Upper lobe of right lung (tissue), 1 donor: ENCODE results near the gene ZNF431. TPM values are rescaled to one million over a fixed set of nuclear protein-coding genes. Genes with fewer than 3 reads are reported as not detected.

Experiments used
- ATAC-seq: fragments of 200-7000 bp; cut with Tn5 transposase; one replicate; pipeline ENCODE4 v1.9.1; 2020; ENCODE audit warnings: mild to moderate bottlenecking, moderate library complexity
- DNase-seq: peaks from one replicate; pipeline ENCODE4 v3.0.0-alpha.2; 2020
- H3K27ac ChIP-seq: fragments of 200-600 bp; one replicate; pipeline ENCODE4 v1.8.0; 2022
- H3K27me3 ChIP-seq: fragments of 200-600 bp; one replicate; pipeline ENCODE4 v1.8.0; 2022; ENCODE audit warnings: mild to moderate bottlenecking
- H3K36me3 ChIP-seq: fragments of 200-600 bp; one replicate; pipeline ENCODE4 v1.8.0; 2022
- H3K4me1 ChIP-seq: fragments of 200-600 bp; one replicate; pipeline ENCODE4 v1.8.0; 2022
- H3K4me3 ChIP-seq: fragments of 200-600 bp; one replicate; pipeline ENCODE4 v1.8.0; 2022; ENCODE audit warnings: mild to moderate bottlenecking
- H3K9me3 ChIP-seq: fragments of 200-600 bp; one replicate; pipeline ENCODE4 v1.8.0; 2022
- intact Hi-C: fragments of 100-400 bp; cut with DNase I; formaldehyde crosslinking; loops from one replicate; pipeline ENCODE4 v1.11.0; 2022
- total RNA-seq: library from RNA; stranded (reverse); fragmentation: NEBNext Ultra II Directional; extraction: Animal tissue kit (Norgen Biotek cat#: 25700); gene quantifications from one replicate; pipeline ENCODE4 v1.2.1, GENCODE V29; 2021
- TF ChIP-seq, protein P1 (sequence below): fragments of 200-600 bp; IDR thresholded peaks from one replicate; pipeline ENCODE4 v1.8.0; 2022; ENCODE audit warnings: antibody characterized with exemption
- donor health status: DM: no; HTN: yes; CAD: no; lungs with severe emphysema.

ZNF431 gene
- total RNA-seq, 1 donor from 2014 or later: 24.5 TPM

DNA sequence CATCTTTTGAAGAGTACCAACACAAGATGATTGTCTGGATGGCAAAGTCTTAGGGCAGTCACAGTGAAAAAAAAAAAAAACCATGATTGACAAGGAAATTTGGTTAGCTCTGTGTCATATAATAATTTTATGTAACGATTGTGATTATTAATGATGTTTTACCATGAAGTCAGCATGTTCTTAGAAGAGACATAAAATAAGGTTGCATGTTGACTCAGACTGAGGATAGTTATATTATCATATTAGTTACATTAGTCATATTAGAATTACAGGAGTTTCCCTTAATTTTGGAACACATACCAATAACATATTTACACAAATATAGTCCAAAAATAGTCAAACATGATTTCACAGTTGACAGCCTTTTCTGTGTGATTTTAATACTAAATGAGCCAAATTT lies 5.7 kb downstream of the ZNF431 start:
- H3K36me3 ChIP-seq: peaks cover 38% of the 10 kb centered on the region
- no peaks in the 10 kb centered on the region for H3K4me1 ChIP-seq
- no peak for ATAC-seq
- H3K27ac ChIP-seq: no peak overlapping the region
- H3K27me3 ChIP-seq: no peaks in the 10 kb centered on the region
- intact Hi-C loops: no loop called here
- TF ChIP-seq, protein P1, sequence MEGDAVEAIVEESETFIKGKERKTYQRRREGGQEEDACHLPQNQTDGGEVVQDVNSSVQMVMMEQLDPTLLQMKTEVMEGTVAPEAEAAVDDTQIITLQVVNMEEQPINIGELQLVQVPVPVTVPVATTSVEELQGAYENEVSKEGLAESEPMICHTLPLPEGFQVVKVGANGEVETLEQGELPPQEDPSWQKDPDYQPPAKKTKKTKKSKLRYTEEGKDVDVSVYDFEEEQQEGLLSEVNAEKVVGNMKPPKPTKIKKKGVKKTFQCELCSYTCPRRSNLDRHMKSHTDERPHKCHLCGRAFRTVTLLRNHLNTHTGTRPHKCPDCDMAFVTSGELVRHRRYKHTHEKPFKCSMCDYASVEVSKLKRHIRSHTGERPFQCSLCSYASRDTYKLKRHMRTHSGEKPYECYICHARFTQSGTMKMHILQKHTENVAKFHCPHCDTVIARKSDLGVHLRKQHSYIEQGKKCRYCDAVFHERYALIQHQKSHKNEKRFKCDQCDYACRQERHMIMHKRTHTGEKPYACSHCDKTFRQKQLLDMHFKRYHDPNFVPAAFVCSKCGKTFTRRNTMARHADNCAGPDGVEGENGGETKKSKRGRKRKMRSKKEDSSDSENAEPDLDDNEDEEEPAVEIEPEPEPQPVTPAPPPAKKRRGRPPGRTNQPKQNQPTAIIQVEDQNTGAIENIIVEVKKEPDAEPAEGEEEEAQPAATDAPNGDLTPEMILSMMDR: no peak
- no peak for DNase-seq
- no peak overlapping the region for H3K4me3 ChIP-seq
- H3K9me3 ChIP-seq: no peaks in the 10 kb centered on the region

DNA sequence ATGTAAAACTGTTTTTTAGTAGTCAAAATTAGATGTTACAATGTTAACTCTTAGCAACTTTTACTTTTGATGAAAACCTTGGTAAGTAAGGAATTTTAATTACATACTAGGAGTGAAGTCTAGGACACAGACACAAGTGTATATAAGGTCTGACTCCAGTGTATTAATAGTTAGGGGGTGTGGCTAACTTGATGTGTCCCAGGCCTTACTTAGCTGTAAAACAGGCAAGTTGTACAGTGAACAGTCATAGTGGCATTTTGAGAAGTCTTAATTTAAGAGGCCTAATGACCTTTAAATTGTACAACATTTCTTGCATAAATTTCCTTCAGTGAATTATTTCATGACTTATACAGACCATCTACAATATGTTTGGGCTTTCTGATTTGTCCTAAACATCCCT lies 6.8 kb downstream of the ZNF431 start:
- Histone ChIP-seq H3K27ac (no peak overlapping the region), H3K27me3 (no peaks in the 10 kb centered on the region), H3K4me3 (no peak overlapping the region), H3K36me3 (peaks cover 46% of the 10 kb centered on the region), H3K9me3 (no peaks in the 10 kb centered on the region), H3K4me1 (no peaks in the 10 kb centered on the region)
- ATAC-seq (no peak), DNase-seq (no peak)
- TF ChIP-seq, protein P1: no peak
- intact Hi-C loops: no loop called here

DNA sequence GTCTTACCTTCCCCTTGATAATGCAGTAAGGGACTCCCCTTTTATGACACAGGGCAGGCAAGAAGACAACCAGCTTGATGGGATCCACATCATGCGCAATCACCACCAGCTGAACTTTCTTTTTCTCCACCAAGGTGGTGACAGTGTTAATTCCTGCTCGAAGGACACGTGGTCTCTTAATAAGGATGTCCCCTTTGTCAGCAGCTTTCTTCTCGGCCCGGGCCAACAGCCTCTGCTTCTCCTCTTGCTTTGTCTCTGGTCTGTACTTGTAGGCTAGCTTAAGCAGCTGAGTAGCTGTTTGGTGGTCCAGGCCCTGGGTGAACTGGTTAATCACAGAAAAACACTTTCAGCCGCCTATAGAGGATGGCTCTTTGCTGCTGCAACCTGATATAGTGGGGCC lies 8.0 kb downstream of the ZNF431 start:
- TF ChIP-seq, protein P1: no peak
- no peak overlapping the region for H3K27ac ChIP-seq
- no peak overlapping the region for H3K4me3 ChIP-seq
- no peak for ATAC-seq
- no peak for DNase-seq
- H3K4me1 ChIP-seq: no peaks in the 10 kb centered on the region
- intact Hi-C loops: no loop called here
- H3K36me3 ChIP-seq: peaks cover 46% of the 10 kb centered on the region
- no peaks in the 10 kb centered on the region for H3K9me3 ChIP-seq
- no peaks in the 10 kb centered on the region for H3K27me3 ChIP-seq

DNA sequence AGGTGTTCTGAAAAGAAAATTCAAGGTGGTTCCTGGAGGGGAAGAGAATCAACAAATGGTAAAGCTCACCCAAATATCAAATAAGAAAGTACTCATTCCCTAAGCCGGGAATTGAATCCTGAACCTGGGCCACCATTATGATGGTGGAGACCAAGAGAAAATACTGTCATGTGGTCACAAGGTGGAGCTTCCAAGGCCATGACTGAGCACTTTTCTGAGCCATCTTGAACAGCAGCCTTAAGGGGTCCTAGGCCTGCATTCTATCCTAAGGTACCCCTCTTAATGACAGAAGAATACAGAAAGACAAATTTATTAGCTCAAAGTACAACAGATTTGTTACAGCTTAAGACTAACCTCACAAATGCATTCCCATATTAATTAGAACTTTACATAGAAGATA lies 9.6 kb downstream of the ZNF431 start:
- no peak for DNase-seq
- Histone ChIP-seq H3K27me3 (no peaks in the 10 kb centered on the region), H3K4me1 (no peaks in the 10 kb centered on the region), H3K36me3 (peaks cover 38% of the 10 kb centered on the region), H3K27ac (no peak overlapping the region), H3K4me3 (no peak overlapping the region), H3K9me3 (no peaks in the 10 kb centered on the region)
- TF ChIP-seq, protein P1: no peak
- ATAC-seq: no peak
- intact Hi-C loops: no loop called here

DNA sequence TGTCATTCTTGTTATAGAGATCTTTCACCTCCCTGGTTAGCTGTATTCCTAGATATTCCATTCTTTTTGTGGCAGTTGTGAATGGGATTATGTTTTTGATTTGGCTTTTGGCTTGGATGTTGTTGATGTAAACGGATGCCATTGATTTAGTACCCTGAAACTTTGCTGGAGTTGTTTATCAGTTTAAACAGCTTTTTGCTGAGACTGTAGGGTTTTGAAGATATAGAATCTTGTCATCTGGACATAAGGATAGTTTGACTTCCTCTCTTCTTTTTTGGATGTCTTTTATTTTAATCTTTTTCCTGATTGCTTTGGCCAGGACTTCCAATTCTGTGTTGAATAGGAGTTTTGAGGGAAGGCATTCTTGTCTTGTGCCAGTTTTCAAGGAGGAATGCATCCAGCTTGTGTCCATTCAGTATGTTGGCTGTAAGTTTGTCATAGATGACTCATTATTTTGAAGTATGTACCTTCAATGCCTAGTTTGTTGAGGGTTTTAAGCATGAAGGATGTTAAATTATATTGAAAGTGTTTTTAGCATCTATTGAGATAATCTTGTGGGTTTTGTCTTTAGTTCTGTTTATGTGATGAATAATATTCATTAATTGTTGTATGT lies 16.8 kb downstream of the ZNF431 start:
- intact Hi-C loops: no loop called here
- DNase-seq (no peak), ATAC-seq (no peak)
- Histone ChIP-seq H3K27me3 (no peaks in the 10 kb centered on the region), H3K4me3 (no peak overlapping the region), H3K27ac (no peak overlapping the region), H3K36me3 (no peaks in the 10 kb centered on the region), H3K4me1 (no peaks in the 10 kb centered on the region), H3K9me3 (no peaks in the 10 kb centered on the region)
- TF ChIP-seq, protein P1: no peak

DNA sequence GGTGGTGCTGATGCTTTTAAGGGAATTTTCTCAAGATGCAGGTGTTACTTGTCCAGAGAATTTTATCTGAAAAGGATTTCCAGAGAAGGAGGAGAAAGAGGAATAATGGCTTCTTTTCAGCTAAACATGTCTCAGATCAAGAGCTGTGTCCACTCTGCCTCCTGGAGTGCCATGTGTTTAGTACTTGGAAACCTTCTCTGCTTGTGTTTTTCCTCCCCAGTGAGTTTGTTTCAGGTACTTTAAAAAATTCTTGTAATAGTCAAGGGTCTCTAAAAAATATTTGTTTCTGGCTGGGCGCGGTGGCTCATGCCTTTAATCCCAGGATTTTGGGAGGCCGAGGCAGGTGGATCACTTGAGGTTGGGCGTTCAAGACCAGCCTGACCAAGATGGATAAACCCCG lies 22.7 kb downstream of the ZNF431 start:
- TF ChIP-seq, protein P1: no peak
- intact Hi-C loops: no loop called here
- Histone ChIP-seq H3K27me3 (no peaks in the 10 kb centered on the region), H3K4me3 (no peak overlapping the region), H3K9me3 (no peaks in the 10 kb centered on the region), H3K36me3 (peaks cover 24% of the 10 kb centered on the region), H3K27ac (no peak overlapping the region), H3K4me1 (no peaks in the 10 kb centered on the region)
- ATAC-seq: no peak
- no peak for DNase-seq
